Cardiac fibroblast (primary cell): ENCODE data around the gene LRP1.
"Not testable (repeated sequence)": the region's sequence is repeated elsewhere in the genome, so short reads cannot be mapped to it uniquely, and the experiment has no call there.

ENCODE experiments used
- DNase-seq, 2 donors: peaks; one replicate each; pipeline versions ENCODE4 v3.0.0 to v3.0.0-alpha.2; 2010; ENCODE audit warnings: low read depth in 2 of 2
- H3K4me3 ChIP-seq, 2 donors: replicated peaks in 1 of 2; 1 replicate in 1 of 2; 2 replicates in 1 of 2; pipeline ENCODE4 v1.5.1; 2011; ENCODE audit warnings: low read depth in 2 of 2, low read length in 2 of 2, mild to moderate bottlenecking in 2 of 2, moderate library complexity in 1 of 2
- TF ChIP-seq, protein P1 (sequence below): IDR thresholded peaks from one replicate; pipeline ENCODE4 v1.5.1; 2011; ENCODE audit warnings: low read depth, mild to moderate bottlenecking, low read length, inconsistent platforms

LRP1 gene

DNA sequence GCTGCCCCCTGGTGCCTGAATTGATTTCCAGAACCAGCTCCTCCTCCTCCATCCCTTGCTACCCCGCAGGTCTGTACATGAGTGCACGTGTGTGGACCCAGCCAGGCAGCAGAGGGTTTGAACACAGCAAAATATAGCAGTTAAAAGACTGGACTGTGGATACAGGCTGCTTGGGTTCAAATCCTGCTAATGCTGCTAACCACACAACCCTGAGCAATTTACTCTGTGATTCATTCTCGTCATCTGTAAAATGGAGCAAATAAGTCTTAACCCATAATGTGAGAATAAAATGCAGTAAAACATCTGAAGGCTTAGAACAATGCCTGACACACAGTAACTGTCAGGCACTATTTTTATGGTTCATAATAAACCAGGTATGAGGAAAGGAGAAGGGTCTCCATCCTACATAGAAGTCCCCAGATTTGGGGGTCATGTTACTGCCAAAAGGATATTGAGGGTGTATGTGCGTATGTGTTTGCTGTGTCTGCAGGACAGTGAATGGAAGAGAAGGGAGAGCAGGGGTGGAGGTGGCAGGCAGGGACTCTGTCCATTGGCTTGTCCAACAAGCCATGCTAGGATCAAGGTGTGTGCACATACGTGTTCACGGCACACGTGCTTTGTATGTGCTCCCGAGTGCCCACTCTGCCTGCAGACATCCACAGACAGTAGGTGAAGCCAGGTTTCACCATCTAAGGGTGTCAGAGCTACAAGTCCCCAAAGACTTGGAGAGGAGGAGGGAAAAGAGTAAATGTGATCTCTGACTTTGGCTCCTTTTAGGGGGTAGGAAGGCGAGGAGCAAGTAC is 15.6 kb upstream of the LRP1 start:
- TF ChIP-seq, protein P1, sequence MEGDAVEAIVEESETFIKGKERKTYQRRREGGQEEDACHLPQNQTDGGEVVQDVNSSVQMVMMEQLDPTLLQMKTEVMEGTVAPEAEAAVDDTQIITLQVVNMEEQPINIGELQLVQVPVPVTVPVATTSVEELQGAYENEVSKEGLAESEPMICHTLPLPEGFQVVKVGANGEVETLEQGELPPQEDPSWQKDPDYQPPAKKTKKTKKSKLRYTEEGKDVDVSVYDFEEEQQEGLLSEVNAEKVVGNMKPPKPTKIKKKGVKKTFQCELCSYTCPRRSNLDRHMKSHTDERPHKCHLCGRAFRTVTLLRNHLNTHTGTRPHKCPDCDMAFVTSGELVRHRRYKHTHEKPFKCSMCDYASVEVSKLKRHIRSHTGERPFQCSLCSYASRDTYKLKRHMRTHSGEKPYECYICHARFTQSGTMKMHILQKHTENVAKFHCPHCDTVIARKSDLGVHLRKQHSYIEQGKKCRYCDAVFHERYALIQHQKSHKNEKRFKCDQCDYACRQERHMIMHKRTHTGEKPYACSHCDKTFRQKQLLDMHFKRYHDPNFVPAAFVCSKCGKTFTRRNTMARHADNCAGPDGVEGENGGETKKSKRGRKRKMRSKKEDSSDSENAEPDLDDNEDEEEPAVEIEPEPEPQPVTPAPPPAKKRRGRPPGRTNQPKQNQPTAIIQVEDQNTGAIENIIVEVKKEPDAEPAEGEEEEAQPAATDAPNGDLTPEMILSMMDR = no peak

DNA sequence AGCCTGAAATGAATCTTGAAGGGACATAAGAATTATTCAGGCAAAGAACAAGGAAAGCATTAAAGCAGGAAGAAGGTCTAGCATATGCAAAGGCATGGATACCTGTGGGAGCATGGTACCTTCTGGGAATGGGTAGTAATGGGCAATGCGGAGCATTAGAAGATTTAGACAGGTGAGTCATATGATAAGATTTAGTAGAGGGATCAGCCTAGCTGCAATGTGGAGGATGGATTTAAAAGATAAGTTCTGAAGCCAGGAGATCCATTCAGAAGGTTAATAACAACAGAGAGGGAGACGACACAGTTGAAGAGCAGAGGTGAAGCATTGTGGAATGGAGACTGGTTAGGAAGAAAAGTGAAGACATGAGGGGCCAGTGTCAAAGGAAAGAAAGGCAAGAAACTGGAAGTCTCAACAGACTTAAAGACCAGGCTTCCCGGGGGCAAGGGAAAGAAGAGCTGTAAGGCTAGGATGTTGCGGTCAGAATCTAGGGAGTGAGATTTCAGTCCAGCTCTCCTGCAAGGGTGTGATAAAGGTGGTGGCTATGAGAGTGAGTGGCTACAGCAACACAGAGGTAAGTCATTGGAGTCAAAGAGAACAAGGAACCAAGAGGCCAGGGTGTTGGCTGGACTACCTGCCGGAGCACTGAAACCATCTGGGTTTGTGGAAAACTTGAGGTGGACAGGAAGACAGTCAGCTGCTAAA is 11.6 kb upstream of the LRP1 start:
- no peak for DNase-seq
- H3K4me3 ChIP-seq = no peak overlapping the region
- TF ChIP-seq, protein P1 = no peak

More for the DNA sequence above, 15.6 kb upstream of the LRP1 start:
- no peak for DNase-seq
- peak overlapping the region; percentile 20 to 86 for H3K4me3 ChIP-seq

DNA sequence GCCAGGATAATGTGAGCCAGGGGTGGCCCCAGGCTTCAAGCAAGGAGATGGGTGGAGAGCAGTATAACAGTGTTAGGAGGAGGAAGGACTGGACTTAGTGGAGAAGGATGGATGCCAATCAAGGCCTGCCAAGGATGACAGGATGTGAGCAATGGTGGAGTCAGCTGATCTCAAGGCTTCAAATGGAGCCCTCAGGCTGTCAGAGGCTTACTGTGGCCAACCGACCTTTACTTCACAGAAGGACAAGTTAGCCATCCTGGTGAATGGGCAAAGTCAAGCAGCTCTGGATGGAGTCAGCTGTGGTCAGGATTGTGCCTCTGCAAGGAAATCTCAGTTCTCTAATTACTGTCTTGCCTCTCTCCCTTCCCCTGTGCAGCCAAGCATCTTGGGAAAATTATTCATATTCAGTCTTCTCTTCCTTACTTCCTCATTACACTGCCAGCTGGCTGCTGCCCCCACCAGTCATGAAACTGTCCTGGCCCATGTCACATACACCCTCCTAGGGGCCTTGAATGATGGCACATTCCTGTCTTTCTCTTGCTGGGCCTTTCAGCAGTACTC is 9.5 kb upstream of the LRP1 start:
- no peak overlapping the region for H3K4me3 ChIP-seq
- TF ChIP-seq, protein P1 = no peak
- DNase-seq = no peak

DNA sequence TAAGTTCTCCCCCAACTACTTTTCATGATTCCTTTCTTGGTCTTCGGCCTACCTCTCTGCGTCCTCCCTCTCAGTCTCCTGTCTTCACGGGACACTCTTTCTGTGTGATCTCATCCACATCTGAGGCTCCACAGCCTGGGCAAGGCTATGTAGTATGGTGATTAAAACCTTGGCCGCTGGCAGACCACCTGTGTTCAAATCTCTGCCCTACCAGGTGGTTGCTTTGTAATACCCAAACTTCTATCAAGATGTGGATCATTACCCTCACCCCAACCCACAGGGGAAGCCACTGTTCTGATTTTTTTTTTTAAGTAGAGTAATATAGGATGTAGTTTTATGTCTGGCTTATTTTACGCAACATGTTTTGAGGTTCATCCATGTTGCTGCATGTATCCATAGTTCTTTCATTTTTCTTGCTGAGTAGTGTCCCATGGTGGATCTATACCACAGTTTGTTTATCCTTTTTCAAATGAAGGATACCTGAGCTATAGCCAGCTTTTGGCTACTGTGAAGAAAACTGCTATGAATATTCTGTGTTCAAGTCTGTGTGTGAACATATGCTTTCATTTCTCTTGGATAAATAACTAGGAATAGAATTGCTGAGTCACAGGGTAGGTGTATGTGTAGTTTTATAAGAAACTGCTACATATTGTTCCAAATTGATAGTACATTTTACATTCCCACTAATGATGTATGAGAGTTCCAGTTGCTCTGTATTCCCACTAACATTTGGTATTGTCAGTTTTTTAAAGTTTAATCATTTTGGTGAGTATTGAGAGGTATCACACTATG is 8.8 kb upstream of the LRP1 start:
- no peak overlapping the region for H3K4me3 ChIP-seq
- TF ChIP-seq, protein P1 = no peak
- DNase-seq = no peak

DNA sequence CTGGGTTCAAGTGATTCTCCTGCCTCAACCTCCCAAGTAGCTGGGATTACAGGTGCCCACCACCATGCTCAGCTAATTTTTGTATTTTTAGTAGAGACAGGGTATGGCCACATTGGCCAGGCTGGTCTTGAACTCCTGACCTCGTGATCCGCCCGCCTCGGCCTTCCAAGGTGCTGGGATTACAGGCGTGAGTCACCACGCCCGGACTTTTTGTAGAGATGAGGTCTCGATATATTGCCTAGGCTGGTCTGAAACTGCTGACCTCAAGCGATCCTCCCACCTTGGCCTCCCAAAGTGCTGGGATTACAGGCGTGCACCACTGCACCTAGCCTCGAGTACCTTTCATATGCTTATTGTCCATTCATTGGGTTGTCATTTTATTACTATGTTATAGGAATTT is 7.6 kb upstream of the LRP1 start:
- H3K4me3 ChIP-seq = not testable (repeated sequence)

DNA sequence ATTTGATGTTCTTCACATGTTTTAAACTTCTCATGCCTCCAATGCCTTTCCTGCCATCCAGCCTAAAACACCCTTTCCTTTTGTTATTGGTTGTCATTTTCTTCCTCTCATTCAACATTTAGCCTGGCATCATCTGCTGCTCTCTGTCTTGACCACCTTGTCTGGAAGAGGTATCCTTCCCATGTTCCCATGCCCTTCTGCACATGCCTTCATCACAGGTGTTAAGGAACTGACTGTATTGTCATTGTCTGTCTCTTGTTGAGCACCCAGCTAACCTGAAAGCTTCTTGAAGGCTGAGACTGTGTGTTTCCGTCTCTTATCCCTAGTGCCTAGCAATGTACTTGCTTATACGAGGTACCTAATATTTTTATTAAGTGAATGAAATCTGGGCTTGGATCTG is 4.5 kb upstream of the LRP1 start:
- TF ChIP-seq, protein P1 = no peak
- DNase-seq = no peak
- no peak overlapping the region for H3K4me3 ChIP-seq

More for the DNA sequence above, 7.6 kb upstream of the LRP1 start:
- not testable (repeated sequence) for DNase-seq
